ENCODE data around the gene PUM2. TPM values are rescaled to one million over a fixed set of nuclear protein-coding genes. Genes with fewer than 3 reads are reported as not detected.

The PUM2 gene
- total RNA-seq, 1 experiment from 2014 or later: 43.6 TPM

- no peak for DNase-seq (ENCODE audit: extremely low read depth, low read depth)
These were observed 3.9 kb downstream of the PUM2 start for GRCh38 chr2:20346565-20347381.

GRCh38 chr2:20343128-20343527 is 7.5 kb downstream of the PUM2 start:
- no peak for DNase-seq (ENCODE audit: extremely low read depth, low read depth)

GRCh38 chr2:20339012-20339411 is 11.6 kb downstream of the PUM2 start:
- DNase-seq (ENCODE audit: extremely low read depth, low read depth): no peak

GRCh38 chr2:20334605-20335203 is 15.9 kb downstream of the PUM2 start:
- DNase-seq (ENCODE audit: extremely low read depth, low read depth): no peak

GRCh38 chr2:20333738-20334137 is 16.9 kb downstream of the PUM2 start:
- DNase-seq (ENCODE audit: extremely low read depth, low read depth): no peak

GRCh38 chr2:20330192-20330591 is 20.5 kb downstream of the PUM2 start:
- DNase-seq (ENCODE audit: extremely low read depth, low read depth): no peak

GRCh38 chr2:20327370-20327769 is 23.3 kb downstream of the PUM2 start:
- DNase-seq (ENCODE audit: extremely low read depth, low read depth): no peak

- peak; percentile 53 for DNase-seq (ENCODE audit: extremely low read depth, low read depth)
These were observed 24.4 kb downstream of the PUM2 start for GRCh38 chr2:20326163-20326780.

- DNase-seq (ENCODE audit: extremely low read depth, low read depth): no peak
These were observed 27.9 kb downstream of the PUM2 start for GRCh38 chr2:20322527-20323300.

GRCh38 chr2:20317690-20318089 is 33.0 kb downstream of the PUM2 start:
- DNase-seq (ENCODE audit: extremely low read depth, low read depth): no peak

GRCh38 chr2:20317197-20317596 is 33.4 kb downstream of the PUM2 start:
- DNase-seq (ENCODE audit: extremely low read depth, low read depth): no peak

GRCh38 chr2:20314562-20315501 is 35.8 kb downstream of the PUM2 start:
- no peak for DNase-seq (ENCODE audit: extremely low read depth, low read depth)

GRCh38 chr2:20313659-20314058 is 37.0 kb downstream of the PUM2 start:
- no peak for DNase-seq (ENCODE audit: extremely low read depth, low read depth)

GRCh38 chr2:20309001-20309400 is 41.6 kb downstream of the PUM2 start:
- no peak for DNase-seq (ENCODE audit: extremely low read depth, low read depth)

GRCh38 chr2:20307311-20307710 is 43.3 kb downstream of the PUM2 start:
- DNase-seq (ENCODE audit: extremely low read depth, low read depth): no peak

- no peak for DNase-seq (ENCODE audit: extremely low read depth, low read depth)
These were observed 46.2 kb downstream of the PUM2 start for GRCh38 chr2:20304411-20304810.

GRCh38 chr2:20303966-20304365 is 46.7 kb downstream of the PUM2 start:
- DNase-seq (ENCODE audit: extremely low read depth, low read depth): no peak

- DNase-seq (ENCODE audit: extremely low read depth, low read depth): no peak
These were observed 48.6 kb downstream of the PUM2 start for GRCh38 chr2:20302019-20302418.

GRCh38 chr2:20300656-20301055 is 50.0 kb downstream of the PUM2 start:
- no peak for DNase-seq (ENCODE audit: extremely low read depth, low read depth)

- no peak for DNase-seq (ENCODE audit: extremely low read depth, low read depth)
These were observed 51.5 kb downstream of the PUM2 start for GRCh38 chr2:20299113-20299512.

Measured in NCI-H460 (cell line).